Endothelial cell of umbilical vein (primary cell): Measurements from ENCODE around the gene SEMA4G.

ENCODE experiments used
- POLR2A ChIP-seq: IDR thresholded peaks from 2 replicates; pipeline ENCODE4 v1.6.1; 2012; ENCODE audit warnings: low read depth, mild to moderate bottlenecking, control low read depth, low read length
- TF ChIP-seq, protein P1 (sequence below), 2 donors: IDR thresholded peaks; 1 replicate in 1 of 2; 2 replicates in 1 of 2; pipeline ENCODE4 v1.5.1; 2011; ENCODE audit warnings: low read length in 2 of 2, mild to moderate bottlenecking in 2 of 2, moderate library complexity in 2 of 2, control low read depth in 1 of 2, inconsistent platforms in 1 of 2, low read depth in 1 of 2; ENCODE audit not compliant: insufficient read depth in 1 of 2; ENCODE audit errors: extremely low read depth in 1 of 2

DNA sequence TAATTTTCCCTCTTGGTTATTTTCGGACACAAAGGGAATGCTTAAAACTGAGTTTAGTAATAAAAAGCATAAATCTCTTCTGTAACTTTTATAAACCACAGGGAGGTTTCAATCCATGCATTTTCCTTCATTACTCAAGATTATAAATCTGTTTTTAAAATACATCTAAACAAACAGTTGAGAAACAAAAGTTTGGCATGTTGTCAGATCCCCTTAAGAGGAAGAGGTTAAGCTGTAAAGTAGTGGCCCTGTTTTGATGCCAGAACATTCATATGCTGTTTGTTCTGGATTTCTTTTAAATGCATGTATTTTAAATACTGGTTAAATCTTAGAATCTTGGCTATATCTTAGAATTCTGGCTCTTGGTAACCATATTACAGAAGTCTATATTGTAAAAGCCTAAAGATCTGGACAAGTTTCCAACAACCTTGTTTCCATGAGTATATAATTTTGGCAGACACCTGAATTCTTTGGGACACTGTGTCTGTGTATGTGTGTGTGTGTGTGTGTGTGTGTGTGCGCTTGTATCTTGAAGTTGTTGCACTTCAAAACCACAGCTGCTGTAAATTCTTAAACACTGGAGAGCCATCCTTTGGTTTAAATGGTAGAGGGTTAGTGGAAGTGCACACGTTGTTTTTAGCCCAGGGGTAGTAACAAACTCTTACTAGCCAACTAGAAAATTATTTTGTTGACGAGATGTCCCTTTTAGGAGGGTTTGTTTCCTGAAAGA is 6.8 kb upstream of the SEMA4G start:
- TF ChIP-seq, protein P1, sequence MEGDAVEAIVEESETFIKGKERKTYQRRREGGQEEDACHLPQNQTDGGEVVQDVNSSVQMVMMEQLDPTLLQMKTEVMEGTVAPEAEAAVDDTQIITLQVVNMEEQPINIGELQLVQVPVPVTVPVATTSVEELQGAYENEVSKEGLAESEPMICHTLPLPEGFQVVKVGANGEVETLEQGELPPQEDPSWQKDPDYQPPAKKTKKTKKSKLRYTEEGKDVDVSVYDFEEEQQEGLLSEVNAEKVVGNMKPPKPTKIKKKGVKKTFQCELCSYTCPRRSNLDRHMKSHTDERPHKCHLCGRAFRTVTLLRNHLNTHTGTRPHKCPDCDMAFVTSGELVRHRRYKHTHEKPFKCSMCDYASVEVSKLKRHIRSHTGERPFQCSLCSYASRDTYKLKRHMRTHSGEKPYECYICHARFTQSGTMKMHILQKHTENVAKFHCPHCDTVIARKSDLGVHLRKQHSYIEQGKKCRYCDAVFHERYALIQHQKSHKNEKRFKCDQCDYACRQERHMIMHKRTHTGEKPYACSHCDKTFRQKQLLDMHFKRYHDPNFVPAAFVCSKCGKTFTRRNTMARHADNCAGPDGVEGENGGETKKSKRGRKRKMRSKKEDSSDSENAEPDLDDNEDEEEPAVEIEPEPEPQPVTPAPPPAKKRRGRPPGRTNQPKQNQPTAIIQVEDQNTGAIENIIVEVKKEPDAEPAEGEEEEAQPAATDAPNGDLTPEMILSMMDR (IDR thresholded peaks at IDR 0.05; ENCODE audit: extremely low read depth in 1 of 2, insufficient read depth in 1 of 2, low read depth in 1 of 2, low read length in 2 of 2) = no peak
- no peak for TF ChIP-seq POLR2A
